ENCODE measurements around the gene PHOX2A.

DNA sequence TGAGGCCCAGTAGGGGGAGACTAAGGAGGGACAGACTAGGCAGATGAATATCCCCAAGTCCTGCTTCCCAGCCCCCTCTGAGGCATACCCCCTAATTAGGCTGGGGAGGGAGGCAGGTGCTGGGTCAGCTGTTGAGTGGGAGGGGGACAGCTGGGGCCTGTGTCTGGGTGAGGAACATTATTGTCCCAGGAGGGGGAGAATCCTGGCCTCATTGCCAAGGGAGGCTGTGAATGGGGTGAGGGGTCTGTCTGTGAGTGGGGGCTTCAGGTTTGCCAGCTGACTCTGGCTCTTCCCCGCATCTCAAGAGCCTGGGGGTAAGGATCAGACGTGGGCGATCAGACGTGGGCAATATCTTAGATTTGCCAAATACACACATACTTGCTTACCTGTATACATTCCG is 17.3 kb downstream of the PHOX2A start:
- no peak for TF ChIP-seq EZH2 (IDR thresholded peaks at IDR 0.05)
- TF ChIP-seq POLR2AphosphoS5 (IDR thresholded peaks at IDR 0.05; ENCODE audit: borderline replicate concordance, low read depth, low read length): no peak
- no peak for TF ChIP-seq FOXP2 (optimal IDR thresholded peaks at IDR 0.05; ENCODE audit: control extremely low read depth, extremely low read length, insufficient read depth)
